ENCODE data around the gene ATAD1. TPM values are rescaled to one million over a fixed set of nuclear protein-coding genes. Genes with fewer than 3 reads are reported as not detected.
"Not testable (repeated sequence)": the region's sequence is repeated elsewhere in the genome, so short reads cannot be mapped to it uniquely, and the experiment has no call there.

The ATAD1 gene, protein sequence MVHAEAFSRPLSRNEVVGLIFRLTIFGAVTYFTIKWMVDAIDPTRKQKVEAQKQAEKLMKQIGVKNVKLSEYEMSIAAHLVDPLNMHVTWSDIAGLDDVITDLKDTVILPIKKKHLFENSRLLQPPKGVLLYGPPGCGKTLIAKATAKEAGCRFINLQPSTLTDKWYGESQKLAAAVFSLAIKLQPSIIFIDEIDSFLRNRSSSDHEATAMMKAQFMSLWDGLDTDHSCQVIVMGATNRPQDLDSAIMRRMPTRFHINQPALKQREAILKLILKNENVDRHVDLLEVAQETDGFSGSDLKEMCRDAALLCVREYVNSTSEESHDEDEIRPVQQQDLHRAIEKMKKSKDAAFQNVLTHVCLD
- 25.2 and 37.9 TPM in 2 replicates for total RNA-seq (2014; rRNA removed; shearing (Covaris generic))

DNA sequence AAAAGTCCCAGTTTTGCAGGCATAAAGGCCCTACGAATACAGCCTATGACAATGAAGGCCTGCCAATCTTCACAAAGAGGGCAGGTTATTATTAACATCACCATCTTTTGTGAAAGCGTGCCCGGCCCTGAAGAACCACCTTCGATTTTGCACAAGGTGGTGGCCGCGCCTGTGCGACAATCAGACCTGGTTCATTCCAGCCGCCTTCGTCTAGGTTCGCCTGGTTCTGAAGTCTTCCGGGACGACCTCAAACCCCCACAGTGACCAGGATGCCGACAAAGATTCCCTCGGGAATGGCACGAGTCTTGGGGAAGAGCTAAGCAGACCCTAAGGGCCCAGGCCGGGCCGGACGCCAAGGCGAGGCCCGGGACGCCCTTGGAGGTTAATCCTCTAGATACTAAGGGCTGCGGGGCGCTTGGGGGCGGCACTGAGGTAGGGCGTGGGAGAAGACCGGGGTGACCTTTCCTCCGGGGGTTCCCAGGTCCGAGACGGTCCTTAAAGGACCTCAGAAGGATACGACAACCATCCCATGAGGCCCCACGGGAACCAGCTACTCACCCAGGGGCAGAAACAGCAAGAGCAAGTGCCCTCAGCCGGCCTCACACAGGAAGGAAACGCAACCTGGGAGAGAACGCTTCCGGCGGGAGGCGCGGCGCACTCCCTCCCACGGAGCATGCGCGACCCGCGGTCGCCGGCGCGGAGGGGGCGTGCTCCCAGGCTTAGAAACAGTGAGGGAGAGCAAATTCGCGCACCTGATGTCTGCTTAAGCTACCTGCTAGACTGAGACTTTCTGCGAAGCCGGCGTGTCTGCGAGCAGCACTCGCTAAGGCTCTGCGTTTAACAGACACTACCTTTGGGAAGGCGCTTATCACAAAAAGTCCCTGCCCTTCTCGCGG lies at the start of gene ATAD1:
ATAD1 (minus strand) TSS at position 618 of the 896 bp plus-strand sequence. CDS start 3,627 bp downstream, outside the sequence.
- in situ Hi-C loops (cut with HindIII; ENCODE audit: low sequenced_read_pairs): no loop called here
- DNase-seq (ENCODE audit: low spot score): peak; percentile 88

DNA sequence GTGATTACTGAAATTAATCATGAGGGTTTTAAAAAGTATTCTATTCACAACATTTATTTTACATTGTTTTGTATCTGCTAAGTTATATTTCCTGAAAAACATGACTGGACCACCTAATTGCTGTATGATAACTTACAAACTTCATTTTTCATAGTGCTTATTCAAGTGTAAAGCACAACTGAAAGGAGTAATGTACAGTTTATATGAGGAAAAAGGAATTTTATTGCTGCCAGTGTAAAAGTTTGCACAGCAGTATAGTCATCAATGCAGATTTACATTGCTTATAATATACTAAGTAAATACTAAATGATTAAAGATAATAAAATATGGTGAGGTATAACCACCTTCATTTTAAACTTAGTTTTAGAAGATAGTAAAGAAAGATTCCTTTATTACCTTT lies 49.4 kb upstream of the ATAD1 start:
- DNase-seq (ENCODE audit: low spot score): no peak
- in situ Hi-C loops (cut with HindIII; ENCODE audit: low sequenced_read_pairs): no loop called here

DNA sequence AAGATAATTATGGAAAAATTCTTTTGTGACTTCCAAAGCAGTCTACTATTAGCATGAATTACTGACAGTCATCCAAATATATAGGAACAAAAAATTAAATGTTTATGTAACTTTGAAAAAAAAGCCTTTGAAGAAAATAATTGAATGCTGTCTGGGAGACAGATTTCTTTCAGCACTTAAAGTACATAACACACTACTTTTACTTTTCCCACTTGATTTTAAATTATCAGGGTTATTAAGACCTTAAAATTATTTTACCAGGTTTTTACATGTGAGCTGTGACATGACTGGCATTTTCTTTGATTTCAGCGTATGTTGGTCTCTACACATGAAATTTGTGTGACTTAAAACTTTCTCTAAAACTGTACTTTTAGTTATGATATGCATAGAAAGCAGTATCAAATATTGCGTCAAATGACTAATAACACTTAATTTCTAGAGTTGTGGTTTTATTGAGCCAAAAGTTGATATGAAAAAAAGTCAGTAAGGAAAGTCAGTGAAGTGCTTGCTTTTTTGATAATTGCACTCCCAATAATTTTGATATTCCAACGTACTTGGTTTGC lies 48.5 kb upstream of the ATAD1 start:
- in situ Hi-C loops (cut with HindIII; ENCODE audit: low sequenced_read_pairs): no loop called here
- no peak for DNase-seq (ENCODE audit: low spot score)

DNA sequence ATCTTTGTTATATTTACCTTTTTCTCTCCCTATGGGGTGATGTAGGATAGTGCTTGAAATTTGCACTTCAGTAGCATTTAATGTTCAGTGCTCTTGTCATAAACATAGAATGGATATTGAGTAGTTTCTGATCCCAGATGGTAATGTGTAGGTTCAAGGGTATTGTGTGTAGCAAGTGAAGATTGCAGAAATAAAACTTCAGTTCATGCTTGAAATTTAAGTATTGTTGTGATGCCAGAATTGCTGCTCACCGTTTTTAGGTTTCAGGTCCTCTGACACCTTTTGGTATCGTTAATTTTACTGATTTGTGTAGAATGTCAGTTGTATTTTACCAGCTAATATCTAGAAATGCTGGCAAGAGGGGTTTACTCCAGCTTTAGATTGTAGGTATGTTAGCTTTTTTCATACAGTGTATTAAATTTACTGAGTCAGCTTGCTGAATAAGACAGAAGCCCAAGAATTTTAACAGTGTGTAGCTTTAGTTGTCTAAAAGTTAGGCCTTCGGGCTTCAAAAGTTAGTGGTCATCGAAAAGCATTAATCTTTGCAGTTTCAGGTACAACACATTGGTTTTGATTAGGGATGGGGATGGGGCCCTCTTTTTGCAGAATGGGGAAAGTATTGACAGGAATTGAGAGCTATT lies 47.3 kb upstream of the ATAD1 start:
- in situ Hi-C loops (cut with HindIII; ENCODE audit: low sequenced_read_pairs): no loop called here
- DNase-seq (ENCODE audit: low spot score): no peak

DNA sequence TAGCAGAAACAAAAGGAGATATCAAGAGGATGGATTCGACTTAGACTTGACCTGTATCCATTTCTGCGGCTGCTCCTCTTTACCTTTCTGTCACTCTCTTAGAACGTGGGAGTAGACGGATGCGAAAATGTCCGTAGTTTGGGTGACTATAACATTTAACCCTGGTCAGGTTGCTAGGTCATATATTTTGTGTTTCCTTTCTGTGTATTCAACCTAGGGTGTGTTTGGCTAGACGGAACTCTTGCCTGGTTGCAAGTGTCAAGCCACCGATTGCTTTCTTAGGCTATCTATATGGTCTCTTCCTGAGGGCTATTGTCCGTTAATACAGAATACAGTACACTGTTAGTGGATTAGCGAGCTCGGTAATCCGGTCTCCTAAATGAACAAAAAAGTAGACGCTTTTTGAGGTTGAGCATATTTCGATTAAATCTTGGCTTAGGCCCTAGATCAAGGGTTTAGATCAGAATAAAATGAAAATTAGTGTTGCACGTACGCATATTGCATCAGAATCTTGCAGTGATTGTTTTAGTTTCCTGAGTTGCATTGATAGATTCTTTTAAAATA lies 46.6 kb upstream of the ATAD1 start:
- no peak for DNase-seq (ENCODE audit: low spot score)
- in situ Hi-C loops (cut with HindIII; ENCODE audit: low sequenced_read_pairs): no loop called here

DNA sequence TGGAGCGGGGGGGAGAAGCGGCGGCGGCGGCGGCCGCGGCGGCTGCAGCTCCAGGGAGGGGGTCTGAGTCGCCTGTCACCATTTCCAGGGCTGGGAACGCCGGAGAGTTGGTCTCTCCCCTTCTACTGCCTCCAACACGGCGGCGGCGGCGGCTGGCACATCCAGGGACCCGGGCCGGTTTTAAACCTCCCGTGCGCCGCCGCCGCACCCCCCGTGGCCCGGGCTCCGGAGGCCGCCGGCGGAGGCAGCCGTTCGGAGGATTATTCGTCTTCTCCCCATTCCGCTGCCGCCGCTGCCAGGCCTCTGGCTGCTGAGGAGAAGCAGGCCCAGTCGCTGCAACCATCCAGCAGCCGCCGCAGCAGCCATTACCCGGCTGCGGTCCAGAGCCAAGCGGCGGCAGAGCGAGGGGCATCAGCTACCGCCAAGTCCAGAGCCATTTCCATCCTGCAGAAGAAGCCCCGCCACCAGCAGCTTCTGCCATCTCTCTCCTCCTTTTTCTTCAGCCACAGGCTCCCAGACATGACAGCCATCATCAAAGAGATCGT lies 46.0 kb upstream of the ATAD1 start:
- in situ Hi-C loops (cut with HindIII; ENCODE audit: low sequenced_read_pairs): not testable (repeated sequence)
- DNase-seq (ENCODE audit: low spot score): peak; percentile 58

DNA sequence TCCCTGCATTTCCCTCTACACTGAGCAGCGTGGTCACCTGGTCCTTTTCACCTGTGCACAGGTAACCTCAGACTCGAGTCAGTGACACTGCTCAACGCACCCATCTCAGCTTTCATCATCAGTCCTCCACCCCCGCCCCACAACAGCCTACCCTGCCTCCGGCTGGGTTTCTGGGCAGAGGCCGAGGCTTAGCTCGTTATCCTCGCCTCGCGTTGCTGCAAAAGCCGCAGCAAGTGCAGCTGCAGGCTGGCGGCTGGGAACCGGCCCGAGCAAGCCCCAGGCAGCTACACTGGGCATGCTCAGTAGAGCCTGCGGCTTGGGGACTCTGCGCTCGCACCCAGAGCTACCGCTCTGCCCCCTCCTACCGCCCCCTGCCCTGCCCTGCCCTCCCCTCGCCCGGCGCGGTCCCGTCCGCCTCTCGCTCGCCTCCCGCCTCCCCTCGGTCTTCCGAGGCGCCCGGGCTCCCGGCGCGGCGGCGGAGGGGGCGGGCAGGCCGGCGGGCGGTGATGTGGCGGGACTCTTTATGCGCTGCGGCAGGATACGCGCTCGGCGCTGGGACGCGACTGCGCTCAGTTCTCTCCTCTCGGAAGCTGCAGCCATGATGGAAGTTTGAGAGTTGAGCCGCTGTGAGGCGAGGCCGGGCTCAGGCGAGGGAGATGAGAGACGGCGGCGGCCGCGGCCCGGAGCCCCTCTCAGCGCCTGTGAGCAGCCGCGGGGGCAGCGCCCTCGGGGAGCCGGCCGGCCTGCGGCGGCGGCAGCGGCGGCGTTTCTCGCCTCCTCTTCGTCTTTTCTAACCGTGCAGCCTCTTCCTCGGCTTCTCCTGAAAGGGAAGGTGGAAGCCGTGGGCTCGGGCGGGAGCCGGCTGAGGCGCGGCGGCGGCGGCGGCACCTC lies 45.3 kb upstream of the ATAD1 start, which contains the start of the genes KLLN and PTEN:
KLLN (minus strand) TSS at position 481 of the 891 bp plus-strand sequence. CDS start 1,046 bp downstream, outside the sequence.
PTEN (plus strand) TSS at position 573 of the 891 bp plus-strand sequence. CDS start 845 bp downstream, outside the sequence.
- DNase-seq (ENCODE audit: low spot score): peak; percentile 85
- in situ Hi-C loops (cut with HindIII; ENCODE audit: low sequenced_read_pairs): no loop called here

DNA sequence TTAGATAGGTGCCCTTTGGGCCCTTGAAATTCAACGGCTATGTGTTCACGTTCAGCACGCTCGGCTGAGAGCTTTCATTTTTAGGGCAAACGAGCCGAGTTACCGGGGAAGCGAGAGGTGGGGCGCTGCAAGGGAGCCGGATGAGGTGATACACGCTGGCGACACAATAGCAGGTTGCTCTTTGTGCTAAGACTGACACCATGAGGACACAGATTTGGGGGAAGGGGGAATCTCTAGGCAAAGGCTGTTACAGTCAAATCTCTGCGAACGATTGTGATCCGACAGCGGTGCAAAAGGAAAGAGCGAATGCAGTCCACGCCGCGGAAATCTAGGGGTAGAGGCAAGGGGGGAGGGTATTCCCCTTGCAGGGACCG lies 44.6 kb upstream of the ATAD1 start:
- DNase-seq (ENCODE audit: low spot score): no peak
- in situ Hi-C loops (cut with HindIII; ENCODE audit: low sequenced_read_pairs): no loop called here

DNA sequence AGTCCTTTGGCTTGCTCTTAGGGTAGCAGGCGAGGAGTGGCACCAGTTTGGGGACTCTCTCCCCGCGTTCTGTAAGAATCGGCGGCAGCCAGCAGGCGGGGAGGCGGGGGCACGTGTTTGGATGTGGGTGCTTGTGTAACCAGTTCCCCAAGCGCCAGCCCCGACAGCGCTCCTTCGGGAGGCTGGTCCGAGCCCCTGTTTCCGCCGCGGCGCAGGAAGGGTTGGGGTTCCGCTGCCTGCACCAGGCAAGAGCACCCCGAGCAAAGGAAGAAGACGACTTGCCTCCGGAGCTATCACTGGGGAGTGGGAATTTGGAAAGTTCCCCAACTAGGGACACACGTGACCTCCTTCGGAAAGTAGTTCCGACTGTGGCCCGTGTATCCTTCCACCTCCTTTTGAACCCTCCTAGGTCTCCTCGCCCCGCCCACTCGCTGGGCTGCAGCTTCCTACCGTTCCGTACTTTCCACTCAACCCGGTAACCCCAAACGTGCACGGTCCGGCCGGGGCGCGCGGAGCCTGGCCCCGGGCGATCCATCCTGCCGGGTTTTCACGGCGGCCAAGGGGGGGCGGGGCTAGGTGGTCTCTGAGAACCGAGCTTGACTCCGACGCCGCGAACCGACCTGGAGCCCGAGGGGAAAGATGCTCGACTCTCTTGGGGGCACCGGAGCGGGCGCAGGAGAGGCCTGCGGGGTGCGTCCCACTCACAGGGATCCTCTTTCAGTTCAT lies 44.1 kb upstream of the ATAD1 start:
- in situ Hi-C loops (cut with HindIII; ENCODE audit: low sequenced_read_pairs): no loop called here
- peak; percentile 95 for DNase-seq (ENCODE audit: low spot score)

DNA sequence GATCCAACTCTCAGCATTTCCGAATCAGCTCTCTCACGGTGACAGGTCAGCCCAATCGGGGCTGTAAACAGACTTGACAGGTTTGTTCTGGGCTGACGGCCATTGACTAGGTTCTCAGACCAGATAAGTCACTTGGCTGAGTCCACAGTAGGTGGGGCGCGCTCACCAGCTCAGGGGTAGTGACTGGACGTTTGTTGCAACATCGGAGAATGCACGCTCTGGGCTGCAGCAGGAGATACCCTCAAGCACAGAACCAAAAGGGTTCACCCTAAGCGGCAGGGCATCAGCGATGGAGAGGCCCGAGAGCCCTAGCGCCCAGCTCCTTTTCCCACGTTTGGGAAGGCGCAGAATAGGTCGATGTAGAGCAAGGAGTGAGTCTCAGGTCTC lies 43.5 kb upstream of the ATAD1 start:
- peak; percentile 86 for DNase-seq (ENCODE audit: low spot score)

DNA sequence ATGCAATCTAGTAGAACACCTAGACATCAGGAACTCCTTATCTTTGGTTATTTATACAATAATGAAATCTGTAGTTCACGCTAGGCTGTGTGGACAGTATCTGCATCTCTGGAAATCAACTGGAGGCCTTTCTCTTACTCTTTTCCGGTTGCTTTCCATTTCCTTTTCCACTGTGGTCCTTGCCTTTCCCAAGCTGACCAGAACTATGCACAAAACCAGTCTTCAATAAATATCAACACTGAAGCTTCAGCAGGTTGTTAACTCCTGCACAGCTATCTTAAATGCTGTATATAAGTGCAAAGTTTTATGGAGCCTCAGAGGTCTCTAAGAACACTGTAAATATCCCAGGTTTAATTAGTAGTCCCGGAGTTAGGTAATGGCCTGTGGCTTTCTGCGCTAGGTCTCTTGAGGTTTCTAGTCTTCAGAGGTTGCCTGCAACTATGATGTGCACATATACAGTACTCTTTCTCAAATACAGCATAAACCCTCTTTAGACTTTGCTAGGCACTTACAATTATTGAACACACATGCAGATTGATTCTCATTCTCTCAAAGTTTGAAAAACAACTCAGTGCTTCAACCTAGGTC lies 42.9 kb upstream of the ATAD1 start:
- in situ Hi-C loops (cut with HindIII; ENCODE audit: low sequenced_read_pairs): no loop called here
- no peak for DNase-seq (ENCODE audit: low spot score)

More for the DNA sequence above, 43.5 kb upstream of the ATAD1 start:
- in situ Hi-C loops (cut with HindIII; ENCODE audit: low sequenced_read_pairs): no loop called here

DNA sequence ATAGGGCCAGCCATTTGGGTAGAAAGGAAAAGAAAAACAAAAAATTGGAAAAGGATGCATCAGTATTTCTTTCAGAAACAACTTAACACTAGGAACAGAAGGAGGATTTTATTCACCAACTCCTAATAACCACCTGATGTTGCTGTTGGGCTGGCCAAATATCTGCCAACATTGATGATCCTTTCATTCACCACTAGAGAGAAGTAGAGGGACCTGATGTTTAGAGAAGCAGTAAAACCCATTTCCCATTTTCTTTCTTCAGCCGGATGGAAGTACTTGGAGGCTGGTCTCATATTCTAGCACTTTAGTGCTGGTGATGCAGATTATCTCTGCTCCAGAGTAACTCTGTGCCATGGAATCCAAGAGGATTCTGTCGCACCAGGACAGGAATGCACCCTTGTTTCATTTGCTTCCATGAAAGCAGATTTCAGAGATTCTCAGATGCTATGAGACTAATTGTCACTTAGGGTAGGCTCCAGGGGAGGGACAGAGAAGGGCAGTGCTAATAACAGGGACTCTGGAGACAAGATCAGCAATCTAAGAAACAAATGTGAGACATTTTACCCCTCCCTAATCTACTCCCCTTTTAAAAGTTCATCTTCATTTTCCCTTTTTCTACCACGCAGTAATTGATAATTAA lies 42.2 kb upstream of the ATAD1 start:
- peak; percentile 75 for DNase-seq (ENCODE audit: low spot score)
- in situ Hi-C loops (cut with HindIII; ENCODE audit: low sequenced_read_pairs): no loop called here

DNA sequence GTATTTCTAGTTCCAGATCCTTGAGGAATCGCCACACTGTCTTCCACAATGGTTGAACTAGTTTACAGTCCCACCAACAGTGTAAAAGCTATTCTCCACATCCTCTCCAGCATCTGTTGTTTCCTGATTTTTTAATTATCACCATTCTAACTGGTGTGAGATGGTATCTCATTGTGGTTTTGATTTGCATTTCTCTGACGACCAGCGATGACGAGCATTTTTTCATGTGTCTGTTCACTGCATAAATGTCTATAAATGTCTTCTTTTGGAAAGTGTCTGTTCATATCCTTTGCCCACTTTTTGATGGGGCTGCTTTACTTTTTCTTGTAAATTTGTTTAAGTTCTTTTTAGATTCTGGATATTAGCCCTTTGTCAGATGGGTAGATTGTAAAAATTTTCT lies 37.6 kb upstream of the ATAD1 start:
- DNase-seq (ENCODE audit: low spot score); in situ Hi-C loops (cut with HindIII; ENCODE audit: low sequenced_read_pairs): not testable (repeated sequence)

DNA sequence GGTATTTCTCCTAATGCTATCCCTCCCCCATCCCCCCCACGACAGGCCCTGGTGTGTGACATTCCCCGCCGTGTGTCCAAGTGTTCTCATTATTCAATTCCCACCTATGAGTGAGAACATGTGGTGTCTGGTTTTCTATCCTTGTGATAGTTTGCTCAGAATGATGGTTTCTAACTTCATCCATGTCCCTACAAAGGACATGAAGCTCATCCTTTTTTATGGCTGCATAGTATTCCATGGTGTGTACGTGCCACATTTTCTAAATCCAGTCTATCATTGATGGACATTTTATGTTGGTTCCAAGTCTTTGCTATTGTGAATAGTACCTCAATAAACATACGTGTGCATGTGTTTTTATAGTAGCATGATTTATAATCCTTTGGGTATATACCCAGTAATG lies 37.2 kb upstream of the ATAD1 start:
- in situ Hi-C loops (cut with HindIII; ENCODE audit: low sequenced_read_pairs); DNase-seq (ENCODE audit: low spot score): not testable (repeated sequence)

DNA sequence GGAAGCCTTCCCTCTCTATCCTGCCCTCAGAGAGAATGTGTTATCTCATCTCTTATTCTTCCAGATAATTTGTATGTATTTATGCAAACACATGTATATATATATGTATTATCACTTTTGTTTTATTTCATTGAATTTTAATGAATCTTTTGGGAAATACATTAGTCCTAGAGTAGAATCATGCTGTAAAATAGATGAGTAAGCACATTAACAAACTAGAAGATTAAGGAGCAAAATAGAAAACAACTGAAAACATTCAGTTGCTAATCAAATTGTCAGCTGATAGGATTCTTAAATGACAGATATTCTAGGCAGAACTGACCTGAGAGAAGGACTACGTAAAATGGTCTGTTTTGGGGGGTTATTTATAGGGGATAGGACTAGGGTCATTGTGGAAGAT lies 34.1 kb upstream of the ATAD1 start:
- DNase-seq (ENCODE audit: low spot score): no peak
- in situ Hi-C loops (cut with HindIII; ENCODE audit: low sequenced_read_pairs): no loop called here

DNA sequence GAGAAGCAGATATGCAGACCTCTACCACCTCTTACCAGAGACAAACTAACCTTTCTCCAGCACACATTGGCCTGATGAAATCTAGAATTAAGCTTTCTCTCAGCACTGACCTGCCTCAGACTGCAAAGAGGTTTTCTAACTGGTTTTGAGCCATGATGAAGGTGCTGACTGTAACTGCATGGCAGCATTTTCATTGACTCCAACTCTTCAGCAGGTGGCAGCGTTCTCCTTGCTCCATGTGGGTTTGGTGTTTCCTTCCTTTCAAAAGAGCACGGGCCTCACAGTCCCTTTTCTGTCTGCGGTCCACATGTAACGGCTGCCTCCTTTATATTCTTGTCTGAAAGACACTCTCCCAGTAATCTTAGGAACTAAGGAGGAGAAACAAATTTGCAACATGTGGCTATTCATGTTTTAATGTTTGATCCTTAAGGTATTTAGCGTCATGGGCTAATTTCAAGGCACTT lies 32.7 kb upstream of the ATAD1 start:
- peak; percentile 93 for DNase-seq (ENCODE audit: low spot score)
- in situ Hi-C loops (cut with HindIII; ENCODE audit: low sequenced_read_pairs): no loop called here
